GM12865 (cell line): ENCODE measurements around the gene PIMREG.

Source experiments
- DNase-seq: peaks from one replicate; pipeline ENCODE4 v3.0.0; 2010; ENCODE audit warnings: low read depth
- H3K4me3 ChIP-seq: 2 replicates; pipeline ENCODE4 v1.5.1; 2011; ENCODE audit warnings: mild to moderate bottlenecking, low read depth, low read length, control low read depth
- TF ChIP-seq, protein P1 (sequence below): IDR thresholded peaks from 2 replicates; pipeline ENCODE4 v1.5.1; 2011; ENCODE audit warnings: low read length, control low read depth, low read depth, inconsistent platforms; ENCODE audit not compliant: insufficient read depth; ENCODE audit errors: missing control alignments

PIMREG gene, protein sequence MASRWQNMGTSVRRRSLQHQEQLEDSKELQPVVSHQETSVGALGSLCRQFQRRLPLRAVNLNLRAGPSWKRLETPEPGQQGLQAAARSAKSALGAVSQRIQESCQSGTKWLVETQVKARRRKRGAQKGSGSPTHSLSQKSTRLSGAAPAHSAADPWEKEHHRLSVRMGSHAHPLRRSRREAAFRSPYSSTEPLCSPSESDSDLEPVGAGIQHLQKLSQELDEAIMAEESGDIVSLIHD

DNA sequence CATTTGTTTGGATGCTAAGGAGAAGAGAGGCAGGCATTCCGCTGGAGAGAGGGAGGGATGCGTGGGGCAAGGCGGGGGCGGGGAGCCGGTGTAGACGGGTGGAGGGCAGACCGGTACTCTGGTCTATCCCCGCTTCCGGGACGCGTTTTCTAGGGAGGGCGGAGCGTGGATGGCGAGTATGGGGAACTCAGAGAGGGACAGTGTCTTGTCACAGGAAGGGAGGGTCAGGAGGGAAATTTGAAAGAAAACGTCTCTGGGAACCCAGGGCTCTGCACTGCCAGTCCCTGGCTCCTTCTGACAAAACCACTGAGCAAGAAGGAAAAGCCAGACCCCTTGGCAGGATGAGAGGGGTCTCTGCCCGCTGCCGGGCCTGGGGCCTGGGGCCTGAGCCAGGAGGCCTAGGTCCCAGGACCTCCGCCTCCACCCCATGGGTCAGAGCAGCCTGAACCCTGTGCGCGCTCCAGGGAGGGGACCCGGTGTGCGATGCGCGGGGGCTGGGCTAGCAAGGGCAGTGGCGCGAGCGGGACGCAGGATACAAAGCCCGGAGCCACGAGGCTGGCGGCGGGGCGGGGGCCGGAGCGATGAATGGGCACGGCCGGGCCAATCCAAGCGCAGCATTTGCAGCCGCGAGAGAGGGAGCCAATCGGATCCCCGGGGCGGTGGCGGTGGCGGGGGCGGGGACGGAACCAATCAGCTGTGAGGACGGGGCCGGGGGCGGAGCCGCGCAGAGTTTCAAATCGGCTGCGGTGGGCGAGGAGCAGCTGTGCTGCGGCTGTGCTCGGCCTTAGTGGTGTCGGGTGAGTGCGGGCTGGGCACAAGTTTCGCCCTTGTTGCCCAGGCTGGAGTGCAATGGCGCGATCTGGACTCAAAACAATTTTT is at the start of gene PIMREG:
Gene PIMREG (plus strand): TSS at position 764 of the 879 bp plus-strand sequence. CDS start 656 bp downstream, outside the sequence.
- DNase-seq: peak; percentile 92
- TF ChIP-seq, protein P1, sequence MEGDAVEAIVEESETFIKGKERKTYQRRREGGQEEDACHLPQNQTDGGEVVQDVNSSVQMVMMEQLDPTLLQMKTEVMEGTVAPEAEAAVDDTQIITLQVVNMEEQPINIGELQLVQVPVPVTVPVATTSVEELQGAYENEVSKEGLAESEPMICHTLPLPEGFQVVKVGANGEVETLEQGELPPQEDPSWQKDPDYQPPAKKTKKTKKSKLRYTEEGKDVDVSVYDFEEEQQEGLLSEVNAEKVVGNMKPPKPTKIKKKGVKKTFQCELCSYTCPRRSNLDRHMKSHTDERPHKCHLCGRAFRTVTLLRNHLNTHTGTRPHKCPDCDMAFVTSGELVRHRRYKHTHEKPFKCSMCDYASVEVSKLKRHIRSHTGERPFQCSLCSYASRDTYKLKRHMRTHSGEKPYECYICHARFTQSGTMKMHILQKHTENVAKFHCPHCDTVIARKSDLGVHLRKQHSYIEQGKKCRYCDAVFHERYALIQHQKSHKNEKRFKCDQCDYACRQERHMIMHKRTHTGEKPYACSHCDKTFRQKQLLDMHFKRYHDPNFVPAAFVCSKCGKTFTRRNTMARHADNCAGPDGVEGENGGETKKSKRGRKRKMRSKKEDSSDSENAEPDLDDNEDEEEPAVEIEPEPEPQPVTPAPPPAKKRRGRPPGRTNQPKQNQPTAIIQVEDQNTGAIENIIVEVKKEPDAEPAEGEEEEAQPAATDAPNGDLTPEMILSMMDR: no peak
- peak within 1 kb of the TSS; percentile 67 for H3K4me3 ChIP-seq

DNA sequence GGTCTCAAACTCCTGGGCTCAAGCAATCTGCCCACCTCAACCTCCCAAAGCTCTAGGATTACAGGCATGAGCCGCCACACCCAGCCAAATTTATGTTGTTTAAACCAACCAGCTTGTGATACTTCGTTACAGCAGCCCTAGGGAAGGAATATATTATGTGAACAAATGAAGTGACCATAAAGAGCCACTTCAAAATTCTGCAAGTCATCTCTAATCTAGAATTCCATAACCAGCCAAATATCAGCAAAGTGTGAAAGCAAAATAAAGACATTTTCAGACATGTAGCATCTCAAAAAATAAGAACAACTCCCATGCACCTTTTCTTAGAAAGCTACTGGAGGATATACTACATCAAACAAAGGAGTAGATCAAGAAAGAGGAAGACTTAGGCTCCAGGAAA is 45.3 kb upstream of the PIMREG start:
- no peak for DNase-seq
- no peak overlapping the region for H3K4me3 ChIP-seq
- TF ChIP-seq, protein P1: no peak

DNA sequence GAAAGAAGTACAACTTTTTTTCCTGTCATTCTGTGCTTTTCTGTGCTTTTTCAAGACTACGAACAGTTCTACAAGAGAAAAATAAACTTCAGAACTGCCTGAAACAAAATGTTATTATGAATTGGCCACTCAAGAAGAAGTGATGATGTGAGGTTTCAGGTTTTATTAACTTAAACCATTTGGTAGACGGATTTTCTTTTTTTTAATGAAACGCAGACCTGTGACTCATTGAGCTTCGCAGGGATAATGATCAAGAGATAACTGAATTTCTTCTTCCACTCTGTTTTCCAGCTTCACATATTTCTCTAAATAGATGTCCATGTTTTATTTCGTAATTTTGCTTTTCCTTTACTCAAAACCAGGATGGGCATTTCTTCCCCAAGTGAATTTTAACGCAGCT is 42.0 kb upstream of the PIMREG start:
- no peak overlapping the region for H3K4me3 ChIP-seq
- TF ChIP-seq, protein P1: no peak
- DNase-seq: no peak

DNA sequence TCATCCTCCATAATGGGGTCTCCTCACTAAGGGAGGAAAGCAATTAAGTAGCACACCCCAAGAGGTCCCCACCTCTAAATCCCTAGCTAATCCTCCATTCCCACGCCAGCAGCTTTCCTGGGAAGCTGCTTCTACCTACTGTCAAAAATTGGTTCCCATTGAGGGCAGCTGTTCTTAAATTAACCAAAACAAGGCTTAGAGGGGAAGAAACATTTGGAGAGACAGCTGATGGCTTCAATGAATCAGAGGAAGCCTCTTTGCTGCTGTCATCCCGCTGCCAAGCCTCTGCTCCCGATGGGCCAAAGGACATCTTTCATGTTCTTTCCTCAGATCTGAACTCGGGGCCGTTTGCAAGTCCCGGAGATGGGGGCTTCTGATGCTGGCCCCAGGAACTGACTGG is 36.0 kb upstream of the PIMREG start:
- no peak overlapping the region for H3K4me3 ChIP-seq
- DNase-seq: no peak
- TF ChIP-seq, protein P1: no peak

DNA sequence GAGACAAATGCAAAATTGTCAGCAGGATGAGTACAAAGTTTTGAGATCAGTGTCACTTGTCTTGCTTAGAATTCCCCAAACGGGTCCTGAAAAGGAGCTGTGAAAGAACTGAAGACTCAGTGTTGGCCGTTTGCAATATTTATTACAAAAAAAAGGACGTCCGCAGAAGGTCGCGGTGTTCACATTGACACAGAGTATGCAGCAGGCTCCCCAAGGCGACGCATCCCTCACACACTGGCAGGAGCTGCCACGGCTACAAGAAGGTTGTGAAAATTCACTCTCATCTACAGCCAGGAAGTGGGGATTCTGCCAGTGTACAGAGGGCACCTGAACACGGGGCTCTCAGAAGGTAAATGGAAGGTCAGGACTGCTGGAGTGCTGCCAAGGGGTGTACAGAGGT is 35.5 kb upstream of the PIMREG start:
- TF ChIP-seq, protein P1: no peak

DNA sequence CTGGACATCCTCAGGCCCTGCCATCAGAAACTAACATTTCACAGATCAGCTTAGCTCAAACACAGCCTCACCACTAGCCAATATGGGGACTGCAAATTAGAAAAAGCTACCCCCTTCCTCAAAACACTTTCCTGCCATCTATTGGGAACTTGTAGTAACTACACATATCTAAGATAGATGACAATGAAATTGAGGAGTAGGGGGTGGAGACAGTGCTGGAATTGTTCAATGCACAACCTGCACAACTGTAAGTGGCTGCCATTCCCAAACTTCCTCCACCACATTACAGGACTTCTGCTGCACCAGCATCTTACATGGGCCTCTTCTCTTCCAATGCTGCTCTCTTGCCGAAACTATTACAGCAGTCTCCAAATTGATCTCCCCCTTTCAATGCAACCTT is 31.2 kb upstream of the PIMREG start:
- TF ChIP-seq, protein P1: peak; percentile 47

More for the DNA sequence above, 35.5 kb upstream of the PIMREG start:
- DNase-seq: no peak
- no peak overlapping the region for H3K4me3 ChIP-seq

More for the DNA sequence above, 31.2 kb upstream of the PIMREG start:
- no peak overlapping the region for H3K4me3 ChIP-seq
- peak; percentile 32 for DNase-seq
